OCI-LY3 (cell line): ENCODE results near the gene LAMC1.

Experiments used
- CTCF ChIP-seq: fragments of 200-600, 300-600 bp; sonication (generic); IDR thresholded peaks from 2 replicates; pipeline ENCODE4 v1.5.1; 2014; ENCODE audit warnings: antibody characterized with exemption, low read length, low read depth
- EZH2phosphoT487 ChIP-seq: fragments of 200-600 bp; shearing (Covaris generic); IDR thresholded peaks from 2 replicates; pipeline ENCODE4 v1.6.1; 2018; ENCODE audit warnings: antibody characterized with exemption, mixed run types, low read depth

DNA sequence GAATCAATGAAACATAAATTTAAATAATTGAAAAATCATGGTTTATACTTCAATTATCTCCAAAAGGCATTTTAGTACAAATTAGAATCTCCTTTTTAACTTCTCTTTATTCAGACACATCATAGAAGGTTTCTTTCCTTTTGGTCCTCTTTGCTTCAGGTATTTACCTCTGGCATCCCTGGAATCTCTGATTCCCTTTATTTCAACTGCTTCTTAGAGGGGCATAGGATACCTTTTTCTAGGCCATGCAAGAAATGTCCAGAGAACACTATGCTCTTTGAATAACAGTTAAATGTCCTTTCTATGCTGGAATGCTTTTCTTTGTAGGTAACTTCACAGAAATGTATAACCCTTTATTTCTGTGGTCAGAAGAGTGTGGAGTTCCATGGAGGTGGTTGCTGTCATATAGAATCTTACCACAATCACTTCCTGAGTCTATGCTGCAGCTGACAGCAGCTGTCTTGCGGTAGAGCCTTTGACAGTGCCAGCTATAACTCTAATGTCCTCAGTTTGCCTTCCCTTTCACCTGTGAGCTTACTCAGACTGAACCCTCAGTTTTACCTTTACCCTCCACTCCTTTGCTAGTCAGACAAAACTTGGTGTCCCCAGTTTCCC lies 171.4 kb downstream of the LAMC1 start:
- TF ChIP-seq CTCF, result no peak
- no peak for TF ChIP-seq EZH2phosphoT487
